HG03060 (cell line): ENCODE results near the gene MAGI2.

ENCODE experiments used
- ATAC-seq: cut with Tn5 transposase; IDR thresholded peaks from one replicate; pipeline ENCODE4 v1.9.1; 2021; ENCODE audit warnings: low read depth, moderate number of reproducible peaks; ENCODE audit not compliant: unreplicated experiment

MAGI2 gene

GRCh38 chr7:79453558-79454360 is at the start of gene MAGI2:
Gene MAGI2 (minus strand): TSS chr7:79453667. CDS start chr7:79453320, 347 bp downstream.
- no peak for ATAC-seq

- no peak for ATAC-seq
These were observed 48.7 kb upstream of the MAGI2 start for GRCh38 chr7:79502151-79502550.

GRCh38 chr7:79500759-79501158 is 47.3 kb upstream of the MAGI2 start:
- ATAC-seq, result no peak

- no peak for ATAC-seq
These were observed 44.3 kb upstream of the MAGI2 start for GRCh38 chr7:79497728-79498127.

GRCh38 chr7:79495544-79496272 is 42.2 kb upstream of the MAGI2 start:
- no peak for ATAC-seq

- no peak for ATAC-seq
These were observed 40.6 kb upstream of the MAGI2 start for GRCh38 chr7:79494046-79494445.

GRCh38 chr7:79489371-79489770 is 35.9 kb upstream of the MAGI2 start:
- ATAC-seq, result no peak

GRCh38 chr7:79478386-79478785 is 24.9 kb upstream of the MAGI2 start:
- no peak for ATAC-seq

- no peak for ATAC-seq
These were observed 22.0 kb upstream of the MAGI2 start for GRCh38 chr7:79475455-79475854.

GRCh38 chr7:79471699-79472098 is 18.2 kb upstream of the MAGI2 start:
- ATAC-seq, result no peak

GRCh38 chr7:79471283-79471682 is 17.8 kb upstream of the MAGI2 start:
- no peak for ATAC-seq

GRCh38 chr7:79465551-79465950 is 12.1 kb upstream of the MAGI2 start:
- ATAC-seq, result no peak

- no peak for ATAC-seq
These were observed 10.6 kb upstream of the MAGI2 start for GRCh38 chr7:79464051-79464450.

- ATAC-seq, result no peak
These were observed 8.9 kb upstream of the MAGI2 start for GRCh38 chr7:79462390-79462789.

- ATAC-seq, result no peak
These were observed 8.2 kb upstream of the MAGI2 start for GRCh38 chr7:79461660-79462059.

GRCh38 chr7:79459381-79459780 is 5.9 kb upstream of the MAGI2 start:
- no peak for ATAC-seq

- ATAC-seq, result no peak
These were observed 5.3 kb upstream of the MAGI2 start for GRCh38 chr7:79458796-79459195.

GRCh38 chr7:79455173-79455790 is 1.8 kb upstream of the MAGI2 start:
- ATAC-seq, result no peak

- ATAC-seq, result no peak
These were observed 994 bp upstream of the MAGI2 start for GRCh38 chr7:79454361-79454960.

- ATAC-seq, result no peak
These were observed 255 bp downstream of the MAGI2 start for GRCh38 chr7:79453266-79453557.
